IMR-90 (cell line): ENCODE data around the gene DPH3. TPM values are rescaled to one million over a fixed set of nuclear protein-coding genes. Genes with fewer than 3 reads are reported as not detected.

ENCODE experiments used
- ATAC-seq: fragments of 200-7000 bp; cut with Tn5 transposase; 2 replicates; pipeline ENCODE4 v1.9.1; 2020; ENCODE audit warnings: low read depth, mild to moderate bottlenecking, moderate library complexity
- BruUV-seq: library from RNA; stranded (reverse); fragments of 400-500 nt; replicated peaks from 2 replicates; lab custom pipeline; 2021; lab: Mats Ljungman, UMichigan
- CTCF ChIA-PET: fragments of 300-600 bp; formaldehyde crosslinking; extraction: SDS; loops from one replicate; lab custom pipeline; 2021; ENCODE audit warnings: antibody characterized with exemption; lab: Yijun Ruan, JAX
- POLR2A ChIA-PET: fragments of 300-600 bp; sonication (Branson Sonifier 250); formaldehyde crosslinking; loops from one replicate; lab custom pipeline; 2022; ENCODE audit warnings: antibody characterized with exemption; ENCODE audit not compliant: unreplicated experiment; lab: Charles Lee
- DNase-seq: peaks from one replicate; pipeline ENCODE4 v3.0.0; 2013
- H2AFZ ChIP-seq: replicated peaks from 2 replicates; pipeline ENCODE3; 2013; ENCODE audit warnings: low read length, mild to moderate bottlenecking; ENCODE audit not compliant: poor library complexity
- H2AK5ac ChIP-seq: 2 replicates; pipeline ENCODE4 v1.6.1; 2013; ENCODE audit warnings: low read depth, low read length, inconsistent platforms
- H2AK9ac ChIP-seq: replicated peaks from 2 replicates; pipeline ENCODE3; 2013; ENCODE audit warnings: mild to moderate bottlenecking, low read depth, low read length, moderate library complexity; ENCODE audit not compliant: poor library complexity
- H2BK120ac ChIP-seq: 2 replicates; pipeline ENCODE4 v1.6.1; 2013; ENCODE audit warnings: low read depth, low read length, inconsistent platforms
- H2BK15ac ChIP-seq: 3 replicates; pipeline ENCODE4 v1.6.1; 2013; ENCODE audit warnings: low read depth, low read length, inconsistent platforms
- H2BK20ac ChIP-seq: 2 replicates; pipeline ENCODE4 v1.6.1; 2013; ENCODE audit warnings: low read depth, mild to moderate bottlenecking, inconsistent platforms, low read length, moderate library complexity
- H2BK5ac ChIP-seq: 2 replicates; pipeline ENCODE4 v1.6.1; 2013; ENCODE audit warnings: mild to moderate bottlenecking, low read depth, low read length, inconsistent platforms; ENCODE audit not compliant: poor library complexity, severe bottlenecking
- H3K14ac ChIP-seq: replicated peaks from 2 replicates; pipeline ENCODE4 v1.6.1; 2013; ENCODE audit warnings: low read depth, low read length, inconsistent platforms
- H3K18ac ChIP-seq: 2 replicates; pipeline ENCODE4 v1.6.1; 2013; ENCODE audit warnings: low read depth, low read length, control low read depth
- H3K23ac ChIP-seq: 2 replicates; pipeline ENCODE4 v1.6.1; 2013; ENCODE audit warnings: low read depth, low read length, inconsistent platforms
- H3K27ac ChIP-seq: 2 replicates; pipeline ENCODE4 v1.5.1; 2013; ENCODE audit warnings: mild to moderate bottlenecking, control low read depth, low read length; ENCODE audit not compliant: insufficient read depth
- H3K27me3 ChIP-seq: 2 replicates; pipeline ENCODE4 v1.6.1; 2013; ENCODE audit warnings: low read length; ENCODE audit not compliant: control insufficient read depth, insufficient read depth
- H3K36me3 ChIP-seq: 2 replicates; pipeline ENCODE4 v1.6.1; 2013; ENCODE audit warnings: low read length, mixed read lengths; ENCODE audit not compliant: control insufficient read depth, insufficient read depth
- H3K4ac ChIP-seq: 2 replicates; pipeline ENCODE4 v1.6.1; 2013; ENCODE audit warnings: low read depth, low read length, inconsistent platforms
- H3K4me1 ChIP-seq: 2 replicates; pipeline ENCODE4 v1.6.1; 2013; ENCODE audit warnings: low read length, mixed read lengths; ENCODE audit not compliant: control insufficient read depth, insufficient read depth
- H3K4me2 ChIP-seq: 2 replicates; pipeline ENCODE4 v1.6.1; 2013; ENCODE audit warnings: low read depth, mild to moderate bottlenecking, control low read depth, low read length, moderate library complexity
- H3K4me3 ChIP-seq: 2 replicates; pipeline ENCODE4 v1.5.1; 2013; ENCODE audit warnings: low read depth, mild to moderate bottlenecking, control low read depth, low read length, moderate library complexity; ENCODE audit not compliant: insufficient read depth
- H3K56ac ChIP-seq: 2 replicates; pipeline ENCODE4 v1.6.1; 2013; ENCODE audit warnings: low read length, inconsistent platforms; ENCODE audit not compliant: insufficient read depth; ENCODE audit errors: extremely low read depth
- H3K79me1 ChIP-seq, 2 experiments: 2 replicates each; pipeline ENCODE4 v1.6.1; 2013; ENCODE audit warnings: low read length in 2 of 2, inconsistent platforms in 1 of 2, low read depth in 1 of 2
- H3K9ac ChIP-seq: 2 replicates; pipeline ENCODE4 v1.6.1; 2013; ENCODE audit warnings: low read depth, low read length, control low read depth
- H3K9me1 ChIP-seq: 2 replicates; pipeline ENCODE4 v1.6.1; 2013; ENCODE audit warnings: low read length, inconsistent platforms; ENCODE audit not compliant: insufficient read depth
- H3K9me3 ChIP-seq: 2 replicates; pipeline ENCODE4 v1.6.1; 2013; ENCODE audit warnings: low read length; ENCODE audit not compliant: control insufficient read depth, insufficient read depth
- H4K20me1 ChIP-seq: 2 replicates; pipeline ENCODE4 v1.6.1; 2013; ENCODE audit warnings: low read length, inconsistent platforms; ENCODE audit not compliant: insufficient read depth
- H4K5ac ChIP-seq: 2 replicates; pipeline ENCODE4 v1.6.1; 2013; ENCODE audit warnings: mild to moderate bottlenecking, low read depth, low read length, control low read depth
- H4K8ac ChIP-seq, 2 experiments: 2 replicates each; pipeline ENCODE4 v1.6.1; 2013; ENCODE audit warnings: low read depth in 2 of 2, low read length in 2 of 2, control low read depth in 1 of 2, inconsistent platforms in 1 of 2
- H4K91ac ChIP-seq: 2 replicates; pipeline ENCODE4 v1.6.1; 2013; ENCODE audit warnings: low read depth, low read length, inconsistent platforms; ENCODE audit not compliant: insufficient read depth
- CEBPB ChIP-seq: IDR thresholded peaks from 2 replicates; pipeline ENCODE4 v1.6.1; 2012; ENCODE audit warnings: low read depth, low read length, improper control_type of control experiment
- CHD1 ChIP-seq: IDR thresholded peaks from 2 replicates; pipeline ENCODE4 v1.6.1; 2012; ENCODE audit warnings: low read depth, low read length, improper control_type of control experiment
- RAD21 ChIP-seq: IDR thresholded peaks from 2 replicates; pipeline ENCODE4 v1.6.1; 2012; ENCODE audit warnings: low read length, improper control_type of control experiment
- SMC3 ChIP-seq: fragments of 150-350 bp; IDR thresholded peaks from 2 replicates; pipeline ENCODE4 v1.6.1; 2016; ENCODE audit warnings: low read depth, mild to moderate bottlenecking, antibody characterized with exemption, low read length, moderate library complexity
- WGBS, 2 experiments: methylation state at CpG; one replicate each; pipeline versions ENCODE4 v1.1.5 to v1.1.7; 2013; ENCODE audit warnings: missing lambda C conversion rate in 2 of 2; ENCODE audit not compliant: insufficient read length in 1 of 2; ENCODE audit errors: extremely low coverage in 2 of 2; 5-methylcytosine and 5-hydroxymethylcytosine counted together
- dilution Hi-C: fragments of 300-500 bp; cut with HindIII; formaldehyde crosslinking; loops from one replicate; pipeline ENCODE4 v1.14.3; 2018; ENCODE audit warnings: low sequenced_read_pairs; ENCODE audit not compliant: unreplicated experiment
- in situ Hi-C: fragments of 300-500 bp; cut with MboI; formaldehyde crosslinking; loops from 3 replicates; pipeline ENCODE4 v1.14.3; 2019; ENCODE audit warnings: low sequenced_read_pairs, inconsistent platforms, mixed read lengths
- intact Hi-C: fragments of 100-400 bp; cut with micrococcal nuclease; formaldehyde crosslinking; loops from 2 replicates; pipeline ENCODE4 v1.10.0; 2022
- polyA plus RNA-seq, 3 experiments: library from polyadenylated mRNA; depleted of rRNA; stranded (reverse); fragments of >200 nt; gene quantifications; 2 replicates each; pipeline ENCODE4 v1.2.3, GENCODE V29; 2012; ENCODE audit warnings: low replicate concordance in 1 of 3
- total RNA-seq: library from RNA; depleted of rRNA; stranded (reverse); fragments of >200 nt; gene quantifications from 2 replicates; pipeline ENCODE4 v1.2.3, GENCODE V29; 2012
- TF ChIP-seq, protein P1 (sequence below): conservative IDR thresholded peaks from 2 replicates; pipeline ENCODE4 v1.5.1; 2012; ENCODE audit warnings: mild to moderate bottlenecking, low read depth, low read length, improper control_type of control experiment
- TF ChIP-seq, protein P2 (sequence below): fragments of 150-350 bp; IDR thresholded peaks from 2 replicates; pipeline ENCODE4 v1.6.1; 2016; ENCODE audit warnings: low read depth, mild to moderate bottlenecking, low read length, moderate library complexity, borderline replicate concordance

The DPH3 gene
- total and polyA plus RNA-seq, 2 of the 4 experiments (the other 2 are of a cell fraction) = 12.9 to 32.1 TPM

DNA sequence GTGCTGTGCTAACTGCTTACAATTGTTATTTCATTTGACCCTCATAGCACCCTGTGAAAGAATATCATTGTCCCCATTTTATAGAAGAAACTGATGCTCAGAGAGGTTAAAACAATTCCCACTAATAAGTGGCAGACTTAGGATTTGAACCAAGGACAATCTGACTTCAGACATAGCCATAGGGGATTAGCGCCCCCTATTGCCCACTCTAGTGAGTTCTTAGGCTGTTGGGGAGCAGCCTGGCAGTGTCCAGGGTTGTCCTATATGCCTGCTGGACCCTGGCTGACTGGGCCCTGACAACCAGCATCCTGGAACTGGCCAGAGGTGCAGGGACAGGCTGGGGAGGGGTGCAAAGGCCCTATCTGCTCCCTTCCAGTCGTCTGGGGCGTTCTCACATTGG is 15.4 kb downstream of the DPH3 start:
- no peak overlapping the region for H2BK120ac ChIP-seq
- peak; percentile 27; the same call in 1 of the 2 replicates for ATAC-seq
- H3K4me3 ChIP-seq = no peak overlapping the region
- no peak overlapping the region for H3K56ac ChIP-seq
- H3K14ac ChIP-seq = no peak overlapping the region
- POLR2A ChIA-PET = interaction anchor here (0.5 kb wide), 1 partner anchor 69 kb away, joined by 13 read pairs; no protein-coding TSS in a partner anchor
- no peak overlapping the region for H3K27ac ChIP-seq
- H2AK9ac ChIP-seq = no peak overlapping the region
- peak; percentile 50 for DNase-seq
- peak overlapping the region; percentile 18; the same call in 1 of the 2 replicates for H3K4ac ChIP-seq
- H3K9me1 ChIP-seq = peaks cover 7% of the 10 kb centered on the region
- no peaks in the 10 kb centered on the region for H3K79me1 ChIP-seq
- H3K18ac ChIP-seq = no peak overlapping the region
- CTCF ChIA-PET = no interaction called here
- H4K91ac ChIP-seq = no peak overlapping the region
- H3K23ac ChIP-seq = no peak overlapping the region
- dilution Hi-C loops = no loop called here
- no peaks in the 10 kb centered on the region for H4K20me1 ChIP-seq
- H2AK5ac ChIP-seq = no peak overlapping the region
- no peak overlapping the region for H2AFZ ChIP-seq
- H3K4me2 ChIP-seq = no peak overlapping the region
- no peak overlapping the region for H2BK20ac ChIP-seq
- no peak overlapping the region for H4K5ac ChIP-seq
- H3K9ac ChIP-seq = no peak overlapping the region
- no peak overlapping the region for H4K8ac ChIP-seq
- WGBS, 2 experiments = no CpG with 5 or more reads among the region's 3 CpGs
- peaks cover 6% of the 10 kb centered on the region for H3K4me1 ChIP-seq
- H3K9me3 ChIP-seq = no peaks in the 10 kb centered on the region
- H3K27me3 ChIP-seq = no peaks in the 10 kb centered on the region
- no peaks in the 10 kb centered on the region for H3K36me3 ChIP-seq
- no TSS peak for BruUV-seq
- intact Hi-C loops = loop anchor here (10.0 kb wide), 1 partner anchor 615 kb away; no protein-coding TSS in a partner anchor
- H2BK15ac ChIP-seq = no peak overlapping the region
- H2BK5ac ChIP-seq = no peak overlapping the region
- TF ChIP-seq, protein P1, sequence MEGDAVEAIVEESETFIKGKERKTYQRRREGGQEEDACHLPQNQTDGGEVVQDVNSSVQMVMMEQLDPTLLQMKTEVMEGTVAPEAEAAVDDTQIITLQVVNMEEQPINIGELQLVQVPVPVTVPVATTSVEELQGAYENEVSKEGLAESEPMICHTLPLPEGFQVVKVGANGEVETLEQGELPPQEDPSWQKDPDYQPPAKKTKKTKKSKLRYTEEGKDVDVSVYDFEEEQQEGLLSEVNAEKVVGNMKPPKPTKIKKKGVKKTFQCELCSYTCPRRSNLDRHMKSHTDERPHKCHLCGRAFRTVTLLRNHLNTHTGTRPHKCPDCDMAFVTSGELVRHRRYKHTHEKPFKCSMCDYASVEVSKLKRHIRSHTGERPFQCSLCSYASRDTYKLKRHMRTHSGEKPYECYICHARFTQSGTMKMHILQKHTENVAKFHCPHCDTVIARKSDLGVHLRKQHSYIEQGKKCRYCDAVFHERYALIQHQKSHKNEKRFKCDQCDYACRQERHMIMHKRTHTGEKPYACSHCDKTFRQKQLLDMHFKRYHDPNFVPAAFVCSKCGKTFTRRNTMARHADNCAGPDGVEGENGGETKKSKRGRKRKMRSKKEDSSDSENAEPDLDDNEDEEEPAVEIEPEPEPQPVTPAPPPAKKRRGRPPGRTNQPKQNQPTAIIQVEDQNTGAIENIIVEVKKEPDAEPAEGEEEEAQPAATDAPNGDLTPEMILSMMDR = peak; percentile 49
- TF ChIP-seq SMC3 = peak; percentile 35; the same call in 1 of the 2 replicates
- TF ChIP-seq CHD1 = no peak
- TF ChIP-seq RAD21 = peak; percentile 60
- no peak for TF ChIP-seq CEBPB
- TF ChIP-seq, protein P2, sequence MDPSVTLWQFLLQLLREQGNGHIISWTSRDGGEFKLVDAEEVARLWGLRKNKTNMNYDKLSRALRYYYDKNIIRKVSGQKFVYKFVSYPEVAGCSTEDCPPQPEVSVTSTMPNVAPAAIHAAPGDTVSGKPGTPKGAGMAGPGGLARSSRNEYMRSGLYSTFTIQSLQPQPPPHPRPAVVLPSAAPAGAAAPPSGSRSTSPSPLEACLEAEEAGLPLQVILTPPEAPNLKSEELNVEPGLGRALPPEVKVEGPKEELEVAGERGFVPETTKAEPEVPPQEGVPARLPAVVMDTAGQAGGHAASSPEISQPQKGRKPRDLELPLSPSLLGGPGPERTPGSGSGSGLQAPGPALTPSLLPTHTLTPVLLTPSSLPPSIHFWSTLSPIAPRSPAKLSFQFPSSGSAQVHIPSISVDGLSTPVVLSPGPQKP = no peak
- in situ Hi-C loops = loop anchor here (25.0 kb wide), 1 partner anchor 612 kb away; no protein-coding TSS in a partner anchor
